ENCODE data around the gene RBP2. TPM values are rescaled to one million over a fixed set of nuclear protein-coding genes. Genes with fewer than 3 reads are reported as not detected.

The RBP2 gene
- total and polyA plus RNA-seq, 2 of the 8 experiments (the other 6 are each of a cell fraction or from before 2014, with no cell fraction given), result not detected

GRCh38 chr3:139472380-139473010 lies 3.8 kb downstream of the RBP2 start:
- Histone ChIP-seq H3K4me3 (ENCODE audit: extremely low read depth in 1 of 4, insufficient read depth in 2 of 4, low read depth in 3 of 4, low read length in 4 of 4) (no peak overlapping the region), H3K23me2 (ENCODE audit: low read depth, low read length) (no peaks in the 10 kb centered on the region), H3K36me3 (ENCODE audit: control insufficient read depth in 2 of 4, insufficient read depth in 4 of 4, low read length in 3 of 4) (no peaks in the 10 kb centered on the region), H2BK15ac (ENCODE audit: low read length) (no peak overlapping the region), H3K18ac (ENCODE audit: extremely low read depth, low read length) (no peak overlapping the region), H3K4me1 (replicated peaks in 1 of 4; ENCODE audit: control insufficient read depth in 3 of 4, insufficient read depth in 4 of 4, low read length in 3 of 4) (no peaks in the 10 kb centered on the region), H2AK5ac (ENCODE audit: low read depth, low read length) (no peak overlapping the region), H4K91ac (replicated peaks; ENCODE audit: insufficient read length, low read length) (no peak overlapping the region), H4K8ac (ENCODE audit: extremely low read depth, insufficient read depth, low read length) (no peak overlapping the region), H3K4ac (replicated peaks; ENCODE audit: insufficient read length, low read depth, low read length) (no peak overlapping the region), H3K14ac (ENCODE audit: insufficient read length) (no peak overlapping the region), H3K27me3 (replicated peaks in 1 of 4; ENCODE audit: control insufficient read depth in 3 of 4, extremely low read depth in 1 of 4, insufficient read depth in 3 of 4, low read length in 3 of 4) (no peaks in the 10 kb centered on the region), H2BK5ac (ENCODE audit: low read depth, low read length) (no peak overlapping the region), H3K79me1 (ENCODE audit: low read depth, low read length) (no peaks in the 10 kb centered on the region), H3K56ac (replicated peaks; ENCODE audit: insufficient read length, low read depth, low read length) (no peak overlapping the region), H2BK20ac (ENCODE audit: low read length) (no peak overlapping the region), H3K9ac (replicated peaks in 1 of 4; ENCODE audit: extremely low read depth in 1 of 4, low read depth in 3 of 4, low read length in 3 of 4) (no peak overlapping the region), H3K23ac (ENCODE audit: insufficient read length) (no peak overlapping the region), H3K9me3 (ENCODE audit: insufficient read depth in 2 of 2, low read depth in 1 of 2, low read length in 1 of 2) (no peaks in the 10 kb centered on the region), H2AFZ (ENCODE audit: low read length) (no peak overlapping the region), H2BK12ac (ENCODE audit: low read depth, low read length) (no peak overlapping the region), H4K20me1 (replicated peaks in 1 of 2; ENCODE audit: control insufficient read depth in 1 of 2, insufficient read depth in 2 of 2, low read length in 2 of 2) (no peaks in the 10 kb centered on the region), H2BK120ac (replicated peaks; ENCODE audit: low read depth, low read length) (no peak overlapping the region), H4K5ac (ENCODE audit: insufficient read length, low read depth, low read length) (no peak overlapping the region), H3K79me2 (ENCODE audit: control insufficient read depth in 1 of 2, insufficient read depth in 2 of 2, low read length in 2 of 2) (no peaks in the 10 kb centered on the region), H3K27ac (ENCODE audit: low read depth, low read length) (no peak overlapping the region), H3K4me2 (ENCODE audit: insufficient read depth in 1 of 2, low read depth in 2 of 2, low read length in 2 of 2) (no peak overlapping the region)
- WGBS, 2 experiments (ENCODE audit: extremely low coverage in 1 of 2, insufficient coverage in 1 of 2, insufficient read length in 1 of 2, insufficient replicate concordance in 2 of 2, low coverage in 1 of 2, low lambda C conversion rate in 2 of 2, missing lambda C conversion rate in 1 of 2), result 91% methylated on average over 3 of the region's 3 CpGs; no CpG with 5 or more reads in 1 of the 2 experiments
- no peak for DNase-seq (ENCODE audit: low read depth in 1 of 2, low spot score in 2 of 2)
- POLR2A ChIA-PET (ENCODE audit: partially characterized antibody), result no interaction called here
- no peak for FAIRE-seq
- CTCF ChIA-PET (ENCODE audit: partially characterized antibody), result interaction anchor here (0.9 to 1.4 kb wide), 2 partner anchors 16 to 89 kb away, joined by 3 read pairs; no protein-coding TSS in a partner anchor
- no peak for TF ChIP-seq SIN3A (conservative IDR thresholded peaks at IDR 0.05 in 1 of 2, IDR thresholded peaks at IDR 0.05 in 1 of 2; ENCODE audit: low read depth in 1 of 2, low read length in 2 of 2)
- TF ChIP-seq ASH2L (IDR thresholded peaks at IDR 0.05; ENCODE audit: low read length), result no peak
- TF ChIP-seq, protein P1, sequence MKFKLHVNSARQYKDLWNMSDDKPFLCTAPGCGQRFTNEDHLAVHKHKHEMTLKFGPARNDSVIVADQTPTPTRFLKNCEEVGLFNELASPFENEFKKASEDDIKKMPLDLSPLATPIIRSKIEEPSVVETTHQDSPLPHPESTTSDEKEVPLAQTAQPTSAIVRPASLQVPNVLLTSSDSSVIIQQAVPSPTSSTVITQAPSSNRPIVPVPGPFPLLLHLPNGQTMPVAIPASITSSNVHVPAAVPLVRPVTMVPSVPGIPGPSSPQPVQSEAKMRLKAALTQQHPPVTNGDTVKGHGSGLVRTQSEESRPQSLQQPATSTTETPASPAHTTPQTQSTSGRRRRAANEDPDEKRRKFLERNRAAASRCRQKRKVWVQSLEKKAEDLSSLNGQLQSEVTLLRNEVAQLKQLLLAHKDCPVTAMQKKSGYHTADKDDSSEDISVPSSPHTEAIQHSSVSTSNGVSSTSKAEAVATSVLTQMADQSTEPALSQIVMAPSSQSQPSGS (IDR thresholded peaks at IDR 0.05; ENCODE audit: low read length), result no peak
- TF ChIP-seq EGR1 (IDR thresholded peaks at IDR 0.05; ENCODE audit: borderline replicate concordance, low read depth, low read length), result no peak
- TF ChIP-seq CTBP2 (IDR thresholded peaks at IDR 0.05; ENCODE audit: borderline replicate concordance, insufficient read depth, insufficient read length, low read length), result no peak
- no peak for TF ChIP-seq HDAC6 (IDR thresholded peaks at IDR 0.05; ENCODE audit: low read depth, low read length)
- no peak for TF ChIP-seq CHD2 (IDR thresholded peaks at IDR 0.05; ENCODE audit: low read length)
- TF ChIP-seq SUZ12 (IDR thresholded peaks at IDR 0.05; ENCODE audit: low read length), result no peak
- TF ChIP-seq SIX5 (IDR thresholded peaks at IDR 0.05; ENCODE audit: low read depth, low read length), result no peak
- TF ChIP-seq MAFK (IDR thresholded peaks at IDR 0.05; ENCODE audit: low read depth, low read length), result no peak
